IMR-90 (cell line): Measurements from ENCODE around the gene NBEAL1. TPM values are rescaled to one million over a fixed set of nuclear protein-coding genes. Genes with fewer than 3 reads are reported as not detected.

ENCODE experiments used
- ATAC-seq: fragments of 200-7000 bp; cut with Tn5 transposase; 2 replicates; pipeline ENCODE4 v1.9.1; 2020; ENCODE audit warnings: low read depth, mild to moderate bottlenecking, moderate library complexity
- BruUV-seq: library from RNA; stranded (reverse); fragments of 400-500 nt; replicated peaks from 2 replicates; lab custom pipeline; 2021; lab: Mats Ljungman, UMichigan
- CTCF ChIA-PET: fragments of 300-600 bp; formaldehyde crosslinking; extraction: SDS; loops from one replicate; lab custom pipeline; 2021; ENCODE audit warnings: antibody characterized with exemption; lab: Yijun Ruan, JAX
- POLR2A ChIA-PET: fragments of 300-600 bp; sonication (Branson Sonifier 250); formaldehyde crosslinking; loops from one replicate; lab custom pipeline; 2022; ENCODE audit warnings: antibody characterized with exemption; ENCODE audit not compliant: unreplicated experiment; lab: Charles Lee
- DNase-seq: peaks from one replicate; pipeline ENCODE4 v3.0.0; 2013
- H2AFZ ChIP-seq: replicated peaks from 2 replicates; pipeline ENCODE3; 2013; ENCODE audit warnings: low read length, mild to moderate bottlenecking; ENCODE audit not compliant: poor library complexity
- H2AK5ac ChIP-seq: 2 replicates; pipeline ENCODE4 v1.6.1; 2013; ENCODE audit warnings: low read depth, low read length, inconsistent platforms
- H2AK9ac ChIP-seq: replicated peaks from 2 replicates; pipeline ENCODE3; 2013; ENCODE audit warnings: mild to moderate bottlenecking, low read depth, low read length, moderate library complexity; ENCODE audit not compliant: poor library complexity
- H2BK120ac ChIP-seq: 2 replicates; pipeline ENCODE4 v1.6.1; 2013; ENCODE audit warnings: low read depth, low read length, inconsistent platforms
- H2BK15ac ChIP-seq: 3 replicates; pipeline ENCODE4 v1.6.1; 2013; ENCODE audit warnings: low read depth, low read length, inconsistent platforms
- H2BK20ac ChIP-seq: 2 replicates; pipeline ENCODE4 v1.6.1; 2013; ENCODE audit warnings: low read depth, mild to moderate bottlenecking, inconsistent platforms, low read length, moderate library complexity
- H2BK5ac ChIP-seq: 2 replicates; pipeline ENCODE4 v1.6.1; 2013; ENCODE audit warnings: mild to moderate bottlenecking, low read depth, low read length, inconsistent platforms; ENCODE audit not compliant: poor library complexity, severe bottlenecking
- H3K14ac ChIP-seq: replicated peaks from 2 replicates; pipeline ENCODE4 v1.6.1; 2013; ENCODE audit warnings: low read depth, low read length, inconsistent platforms
- H3K18ac ChIP-seq: 2 replicates; pipeline ENCODE4 v1.6.1; 2013; ENCODE audit warnings: low read depth, low read length, control low read depth
- H3K23ac ChIP-seq: 2 replicates; pipeline ENCODE4 v1.6.1; 2013; ENCODE audit warnings: low read depth, low read length, inconsistent platforms
- H3K27ac ChIP-seq: 2 replicates; pipeline ENCODE4 v1.5.1; 2013; ENCODE audit warnings: mild to moderate bottlenecking, control low read depth, low read length; ENCODE audit not compliant: insufficient read depth
- H3K27me3 ChIP-seq: 2 replicates; pipeline ENCODE4 v1.6.1; 2013; ENCODE audit warnings: low read length; ENCODE audit not compliant: control insufficient read depth, insufficient read depth
- H3K36me3 ChIP-seq: 2 replicates; pipeline ENCODE4 v1.6.1; 2013; ENCODE audit warnings: low read length, mixed read lengths; ENCODE audit not compliant: control insufficient read depth, insufficient read depth
- H3K4ac ChIP-seq: 2 replicates; pipeline ENCODE4 v1.6.1; 2013; ENCODE audit warnings: low read depth, low read length, inconsistent platforms
- H3K4me1 ChIP-seq: 2 replicates; pipeline ENCODE4 v1.6.1; 2013; ENCODE audit warnings: low read length, mixed read lengths; ENCODE audit not compliant: control insufficient read depth, insufficient read depth
- H3K4me2 ChIP-seq: 2 replicates; pipeline ENCODE4 v1.6.1; 2013; ENCODE audit warnings: low read depth, mild to moderate bottlenecking, control low read depth, low read length, moderate library complexity
- H3K4me3 ChIP-seq: 2 replicates; pipeline ENCODE4 v1.5.1; 2013; ENCODE audit warnings: low read depth, mild to moderate bottlenecking, control low read depth, low read length, moderate library complexity; ENCODE audit not compliant: insufficient read depth
- H3K56ac ChIP-seq: 2 replicates; pipeline ENCODE4 v1.6.1; 2013; ENCODE audit warnings: low read length, inconsistent platforms; ENCODE audit not compliant: insufficient read depth; ENCODE audit errors: extremely low read depth
- H3K79me1 ChIP-seq, 2 experiments: 2 replicates each; pipeline ENCODE4 v1.6.1; 2013; ENCODE audit warnings: low read length in 2 of 2, inconsistent platforms in 1 of 2, low read depth in 1 of 2
- H3K9ac ChIP-seq: 2 replicates; pipeline ENCODE4 v1.6.1; 2013; ENCODE audit warnings: low read depth, low read length, control low read depth
- H3K9me1 ChIP-seq: 2 replicates; pipeline ENCODE4 v1.6.1; 2013; ENCODE audit warnings: low read length, inconsistent platforms; ENCODE audit not compliant: insufficient read depth
- H3K9me3 ChIP-seq: 2 replicates; pipeline ENCODE4 v1.6.1; 2013; ENCODE audit warnings: low read length; ENCODE audit not compliant: control insufficient read depth, insufficient read depth
- H4K20me1 ChIP-seq: 2 replicates; pipeline ENCODE4 v1.6.1; 2013; ENCODE audit warnings: low read length, inconsistent platforms; ENCODE audit not compliant: insufficient read depth
- H4K5ac ChIP-seq: 2 replicates; pipeline ENCODE4 v1.6.1; 2013; ENCODE audit warnings: mild to moderate bottlenecking, low read depth, low read length, control low read depth
- H4K8ac ChIP-seq, 2 experiments: 2 replicates each; pipeline ENCODE4 v1.6.1; 2013; ENCODE audit warnings: low read depth in 2 of 2, low read length in 2 of 2, control low read depth in 1 of 2, inconsistent platforms in 1 of 2
- H4K91ac ChIP-seq: 2 replicates; pipeline ENCODE4 v1.6.1; 2013; ENCODE audit warnings: low read depth, low read length, inconsistent platforms; ENCODE audit not compliant: insufficient read depth
- BHLHE40 ChIP-seq: fragments of 150-350 bp; IDR thresholded peaks from 2 replicates; pipeline ENCODE4 v1.6.1; 2016; ENCODE audit warnings: mild to moderate bottlenecking, low read depth, low read length
- CEBPB ChIP-seq: IDR thresholded peaks from 2 replicates; pipeline ENCODE4 v1.6.1; 2012; ENCODE audit warnings: low read depth, low read length, improper control_type of control experiment
- CHD1 ChIP-seq: IDR thresholded peaks from 2 replicates; pipeline ENCODE4 v1.6.1; 2012; ENCODE audit warnings: low read depth, low read length, improper control_type of control experiment
- CTCF ChIP-seq: conservative IDR thresholded peaks from 2 replicates; pipeline ENCODE4 v1.5.1; 2012; ENCODE audit warnings: mild to moderate bottlenecking, low read depth, low read length, improper control_type of control experiment
- ELK1 ChIP-seq: fragments of 150-350 bp; IDR thresholded peaks from 2 replicates; pipeline ENCODE4 v1.6.1; 2016; ENCODE audit warnings: low read depth, mild to moderate bottlenecking, low read length, moderate library complexity, borderline replicate concordance
- FOS ChIP-seq: fragments of 150-350 bp; IDR thresholded peaks from 2 replicates; pipeline ENCODE4 v1.6.1; 2016; ENCODE audit warnings: low read depth, low read length
- MAFK ChIP-seq: IDR thresholded peaks from 2 replicates; pipeline ENCODE4 v1.6.1; 2012; ENCODE audit warnings: low read depth, low read length, improper control_type of control experiment
- MAZ ChIP-seq: IDR thresholded peaks from 2 replicates; pipeline ENCODE4 v1.6.1; 2012; ENCODE audit warnings: low read depth, mild to moderate bottlenecking, low read length, improper control_type of control experiment, moderate library complexity, borderline replicate concordance
- MXI1 ChIP-seq: IDR thresholded peaks from 2 replicates; pipeline ENCODE4 v1.6.1; 2012; ENCODE audit warnings: low read depth, mild to moderate bottlenecking, low read length, moderate library complexity, borderline replicate concordance
- NFE2L2 ChIP-seq: fragments of 150-350 bp; IDR thresholded peaks from 2 replicates; pipeline ENCODE4 v1.6.1; 2016; ENCODE audit warnings: low read depth, mild to moderate bottlenecking, low read length
- POLR2A ChIP-seq: IDR thresholded peaks from 2 replicates; pipeline ENCODE4 v1.6.1; 2012; ENCODE audit warnings: mild to moderate bottlenecking, low read depth, low read length
- RAD21 ChIP-seq: IDR thresholded peaks from 2 replicates; pipeline ENCODE4 v1.6.1; 2012; ENCODE audit warnings: low read length, improper control_type of control experiment
- RCOR1 ChIP-seq: IDR thresholded peaks from 2 replicates; pipeline ENCODE4 v1.6.1; 2012; ENCODE audit warnings: mild to moderate bottlenecking, low read length, improper control_type of control experiment; ENCODE audit not compliant: insufficient replicate concordance
- RFX5 ChIP-seq: IDR thresholded peaks from 2 replicates; pipeline ENCODE4 v1.8.0; 2012; ENCODE audit warnings: low read depth, mild to moderate bottlenecking, low read length, moderate library complexity
- SMC3 ChIP-seq: fragments of 150-350 bp; IDR thresholded peaks from 2 replicates; pipeline ENCODE4 v1.6.1; 2016; ENCODE audit warnings: low read depth, mild to moderate bottlenecking, antibody characterized with exemption, low read length, moderate library complexity
- USF2 ChIP-seq: fragments of 150-350 bp; IDR thresholded peaks from 2 replicates; pipeline ENCODE4 v1.6.1; 2017; ENCODE audit warnings: mild to moderate bottlenecking, antibody characterized with exemption, low read length, low read depth
- WGBS, 2 experiments: methylation state at CpG; one replicate each; pipeline versions ENCODE4 v1.1.5 to v1.1.7; 2013; ENCODE audit warnings: missing lambda C conversion rate in 2 of 2; ENCODE audit not compliant: insufficient read length in 1 of 2; ENCODE audit errors: extremely low coverage in 2 of 2; 5-methylcytosine and 5-hydroxymethylcytosine counted together
- dilution Hi-C: fragments of 300-500 bp; cut with HindIII; formaldehyde crosslinking; loops from one replicate; pipeline ENCODE4 v1.14.3; 2018; ENCODE audit warnings: low sequenced_read_pairs; ENCODE audit not compliant: unreplicated experiment
- in situ Hi-C: fragments of 300-500 bp; cut with MboI; formaldehyde crosslinking; loops from 3 replicates; pipeline ENCODE4 v1.14.3; 2019; ENCODE audit warnings: low sequenced_read_pairs, inconsistent platforms, mixed read lengths
- intact Hi-C: fragments of 100-400 bp; cut with micrococcal nuclease; formaldehyde crosslinking; loops from 2 replicates; pipeline ENCODE4 v1.10.0; 2022
- polyA plus RNA-seq, 3 experiments: library from polyadenylated mRNA; depleted of rRNA; stranded (reverse); fragments of >200 nt; gene quantifications; 2 replicates each; pipeline ENCODE4 v1.2.3, GENCODE V29; 2012; ENCODE audit warnings: low replicate concordance in 1 of 3
- total RNA-seq: library from RNA; depleted of rRNA; stranded (reverse); fragments of >200 nt; gene quantifications from 2 replicates; pipeline ENCODE4 v1.2.3, GENCODE V29; 2012

The NBEAL1 gene
- total and polyA plus RNA-seq, 2 of the 4 experiments (the other 2 are of a cell fraction), result 6.4 to 38.0 TPM

GRCh38 chr2:203042178-203042577, 27.5 kb downstream of the NBEAL1 start:
- Histone ChIP-seq H3K27ac (no peak overlapping the region), H4K8ac (no peak overlapping the region), H3K9ac (no peak overlapping the region), H3K79me1 (peaks cover 37 to 45% of the 10 kb centered on the region in 2 experiments), H3K4me2 (no peak overlapping the region), H2AFZ (no peak overlapping the region), H3K27me3 (no peaks in the 10 kb centered on the region), H3K23ac (no peak overlapping the region), H3K4me1 (no peaks in the 10 kb centered on the region), H3K14ac (no peak overlapping the region), H2BK15ac (no peak overlapping the region), H4K5ac (no peak overlapping the region), H2AK5ac (no peak overlapping the region), H2AK9ac (no peak overlapping the region), H3K4me3 (no peak overlapping the region), H3K18ac (no peak overlapping the region), H3K9me3 (no peaks in the 10 kb centered on the region), H3K9me1 (no peaks in the 10 kb centered on the region), H2BK5ac (no peak overlapping the region), H3K4ac (no peak overlapping the region), H3K36me3 (peaks cover 17% of the 10 kb centered on the region), H4K20me1 (no peaks in the 10 kb centered on the region), H3K56ac (no peak overlapping the region), H2BK120ac (no peak overlapping the region), H2BK20ac (no peak overlapping the region), H4K91ac (no peak overlapping the region)
- ATAC-seq (no peak), DNase-seq (no peak)
- in situ Hi-C loops (no loop called here), intact Hi-C loops (no loop called here), dilution Hi-C loops (no loop called here)
- no TSS peak for BruUV-seq
- TF ChIP-seq SMC3 (no peak), NFE2L2 (no peak), CEBPB (no peak), MAZ (no peak), CHD1 (no peak), ELK1 (no peak), RAD21 (no peak), RCOR1 (no peak), FOS (no peak), POLR2A (no peak), USF2 (no peak), MAFK (no peak), CTCF (no peak), BHLHE40 (no peak), RFX5 (no peak), MXI1 (no peak)
- CTCF ChIA-PET, result interaction anchor here (0.7 kb wide), 1 partner anchor 54 kb away, joined by 3 read pairs; no protein-coding TSS in a partner anchor
- no CpG with 5 or more reads among the region's 4 CpGs for WGBS, 2 experiments
- POLR2A ChIA-PET, result no interaction called here
